GM21786 (cell line): ENCODE data around the gene ZNF773.

ENCODE experiments used
- ATAC-seq: cut with Tn5 transposase; IDR thresholded peaks from one replicate; pipeline ENCODE4 v1.9.1; 2021; ENCODE audit not compliant: unreplicated experiment

The ZNF773 gene

GRCh38 chr19:57557659-57558058, 57.9 kb downstream of the ZNF773 start:
- no peak for ATAC-seq
